Measurements from ENCODE around the gene ENAH. TPM values are rescaled to one million over a fixed set of nuclear protein-coding genes. Genes with fewer than 3 reads are reported as not detected.

ENAH gene
- total and polyA plus RNA-seq, 9 of the 15 experiments (the other 6 are each of a cell fraction or from before 2014, with no cell fraction given): 0.03 to 1.2 (median 0.15) TPM

DNA sequence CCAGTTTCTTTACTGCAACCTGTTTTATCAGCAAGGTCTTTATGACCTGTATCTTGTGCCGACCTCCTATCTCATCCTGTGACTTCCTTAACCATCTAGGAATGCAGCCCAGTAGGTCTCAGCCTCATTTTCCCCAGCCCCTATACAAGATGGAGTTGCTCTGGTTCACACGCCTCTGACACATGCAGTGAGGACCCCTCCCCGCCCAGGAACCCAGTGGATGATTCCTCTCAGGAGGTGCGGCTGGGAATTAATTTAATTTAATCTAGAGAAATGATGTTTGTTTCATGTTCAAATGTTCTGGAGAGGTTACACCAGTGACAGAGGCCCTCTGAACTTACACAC, 186.1 kb downstream of the ENAH start (continued):
- TF ChIP-seq, protein P1, sequence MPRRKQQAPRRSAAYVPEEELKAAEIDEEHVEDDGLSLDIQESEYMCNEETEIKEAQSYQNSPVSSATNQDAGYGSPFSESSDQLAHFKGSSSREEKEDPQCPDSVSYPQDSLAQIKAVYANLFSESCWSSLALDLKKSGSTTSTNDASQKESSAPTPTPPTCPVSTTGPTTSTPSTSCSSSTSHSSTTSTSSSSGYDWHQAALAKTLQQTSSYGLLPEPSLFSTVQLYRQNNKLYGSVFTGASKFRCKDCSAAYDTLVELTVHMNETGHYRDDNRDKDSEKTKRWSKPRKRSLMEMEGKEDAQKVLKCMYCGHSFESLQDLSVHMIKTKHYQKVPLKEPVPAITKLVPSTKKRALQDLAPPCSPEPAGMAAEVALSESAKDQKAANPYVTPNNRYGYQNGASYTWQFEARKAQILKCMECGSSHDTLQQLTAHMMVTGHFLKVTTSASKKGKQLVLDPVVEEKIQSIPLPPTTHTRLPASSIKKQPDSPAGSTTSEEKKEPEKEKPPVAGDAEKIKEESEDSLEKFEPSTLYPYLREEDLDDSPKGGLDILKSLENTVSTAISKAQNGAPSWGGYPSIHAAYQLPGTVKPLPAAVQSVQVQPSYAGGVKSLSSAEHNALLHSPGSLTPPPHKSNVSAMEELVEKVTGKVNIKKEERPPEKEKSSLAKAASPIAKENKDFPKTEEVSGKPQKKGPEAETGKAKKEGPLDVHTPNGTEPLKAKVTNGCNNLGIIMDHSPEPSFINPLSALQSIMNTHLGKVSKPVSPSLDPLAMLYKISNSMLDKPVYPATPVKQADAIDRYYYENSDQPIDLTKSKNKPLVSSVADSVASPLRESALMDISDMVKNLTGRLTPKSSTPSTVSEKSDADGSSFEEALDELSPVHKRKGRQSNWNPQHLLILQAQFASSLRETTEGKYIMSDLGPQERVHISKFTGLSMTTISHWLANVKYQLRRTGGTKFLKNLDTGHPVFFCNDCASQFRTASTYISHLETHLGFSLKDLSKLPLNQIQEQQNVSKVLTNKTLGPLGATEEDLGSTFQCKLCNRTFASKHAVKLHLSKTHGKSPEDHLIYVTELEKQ (CRISPR knock-in tag; IDR thresholded peaks at IDR 0.05): peak; percentile 91
- TF ChIP-seq ETV1 (tag; conservative IDR thresholded peaks at IDR 0.05; ENCODE audit: low read depth) (peak; percentile 67), KLF16 (IDR thresholded peaks at IDR 0.05) (no peak), ZNF140 (CRISPR knock-in tag; IDR thresholded peaks at IDR 0.05) (0 out of 2 replicates have a peak, but pooled peaks have one; percentile 57), WHSC1 (IDR thresholded peaks at IDR 0.05; ENCODE audit: low read length) (no peak), POU5F1 (IDR thresholded peaks at IDR 0.05; ENCODE audit: borderline replicate concordance, low read depth, low read length, partially characterized antibody) (no peak), ZBTB1 (CRISPR knock-in tag; IDR thresholded peaks at IDR 0.05; ENCODE audit: borderline replicate concordance, low read depth) (no peak), TEAD1 (CRISPR knock-in tag; IDR thresholded peaks at IDR 0.05) (peak in 1 of 2 experiments; percentile 79; a peak in 2 of 4 replicates), ZC3H4 (CRISPR knock-in tag; IDR thresholded peaks at IDR 0.05; ENCODE audit: borderline replicate concordance) (no peak), MYC (IDR thresholded peaks at IDR 0.05; ENCODE audit: low read depth, low read length) (no peak), MYC (CRISPR knock-in tag; IDR thresholded peaks at IDR 0.05; ENCODE audit: borderline replicate concordance, low read depth) (no peak; the same call in 1 of the 2 replicates), HMG20A (CRISPR knock-in tag; conservative IDR thresholded peaks at IDR 0.05) (no peak), ZNF57 (CRISPR knock-in tag; IDR thresholded peaks at IDR 0.05) (0 out of 2 replicates have a peak, but pooled peaks have one; percentile 62), RCOR1 (IDR thresholded peaks at IDR 0.05; ENCODE audit: borderline replicate concordance in 1 of 2, low read depth in 2 of 2, low read length in 2 of 2) (no peak), HMG20B (CRISPR knock-in tag; IDR thresholded peaks at IDR 0.05) (no peak), CCNT2 (IDR thresholded peaks at IDR 0.05; ENCODE audit: borderline replicate concordance, extremely low read depth, insufficient read length, low read depth, low read length) (no peak), TSC22D4 (tag; IDR thresholded peaks at IDR 0.05) (no peak), ELF4 (CRISPR knock-in tag; IDR thresholded peaks at IDR 0.05) (no peak)
- TF ChIP-seq, protein P2, sequence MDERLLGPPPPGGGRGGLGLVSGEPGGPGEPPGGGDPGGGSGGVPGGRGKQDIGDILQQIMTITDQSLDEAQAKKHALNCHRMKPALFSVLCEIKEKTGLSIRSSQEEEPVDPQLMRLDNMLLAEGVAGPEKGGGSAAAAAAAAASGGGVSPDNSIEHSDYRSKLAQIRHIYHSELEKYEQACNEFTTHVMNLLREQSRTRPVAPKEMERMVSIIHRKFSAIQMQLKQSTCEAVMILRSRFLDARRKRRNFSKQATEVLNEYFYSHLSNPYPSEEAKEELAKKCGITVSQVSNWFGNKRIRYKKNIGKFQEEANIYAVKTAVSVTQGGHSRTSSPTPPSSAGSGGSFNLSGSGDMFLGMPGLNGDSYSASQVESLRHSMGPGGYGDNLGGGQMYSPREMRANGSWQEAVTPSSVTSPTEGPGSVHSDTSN (CRISPR knock-in tag; IDR thresholded peaks at IDR 0.05; ENCODE audit: low read depth): no peak
- TF ChIP-seq, protein P2 (tag; conservative IDR thresholded peaks at IDR 0.05; ENCODE audit: low read depth): peak; percentile 72
- TF ChIP-seq, protein P3, sequence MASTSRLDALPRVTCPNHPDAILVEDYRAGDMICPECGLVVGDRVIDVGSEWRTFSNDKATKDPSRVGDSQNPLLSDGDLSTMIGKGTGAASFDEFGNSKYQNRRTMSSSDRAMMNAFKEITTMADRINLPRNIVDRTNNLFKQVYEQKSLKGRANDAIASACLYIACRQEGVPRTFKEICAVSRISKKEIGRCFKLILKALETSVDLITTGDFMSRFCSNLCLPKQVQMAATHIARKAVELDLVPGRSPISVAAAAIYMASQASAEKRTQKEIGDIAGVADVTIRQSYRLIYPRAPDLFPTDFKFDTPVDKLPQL (IDR thresholded peaks at IDR 0.05; ENCODE audit: extremely low read depth, insufficient read length): no peak
- TF ChIP-seq, protein P4, sequence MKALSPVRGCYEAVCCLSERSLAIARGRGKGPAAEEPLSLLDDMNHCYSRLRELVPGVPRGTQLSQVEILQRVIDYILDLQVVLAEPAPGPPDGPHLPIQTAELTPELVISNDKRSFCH (CRISPR knock-in tag; IDR thresholded peaks at IDR 0.05): peak; percentile 71; the same call in 1 of the 2 replicates
- TF ChIP-seq, protein P4 (tag; IDR thresholded peaks at IDR 0.05): peak; percentile 97
